Measurements from ENCODE around the gene TAF15. TPM values are rescaled to one million over a fixed set of nuclear protein-coding genes. Genes with fewer than 3 reads are reported as not detected.

TAF15 gene
- total RNA-seq, 1 donor from 2014 or later, result 36.1 TPM

- no peaks in the 10 kb centered on the region for H3K36me3 ChIP-seq (ENCODE audit: control insufficient read depth, insufficient read depth, low read length)
- H3K27me3 ChIP-seq (ENCODE audit: control insufficient read depth, insufficient read depth, low read length), result no peaks in the 10 kb centered on the region
- TF ChIP-seq CTCF (IDR thresholded peaks at IDR 0.05; ENCODE audit: insufficient read depth, low read length, poor library complexity, severe bottlenecking), result no peak
- no peak overlapping the region for H3K4me3 ChIP-seq (ENCODE audit: low read depth, low read length)
- no peak for DNase-seq (ENCODE audit: low read depth)
Measured at GRCh38 chr17:35877345-35878029, 68.2 kb downstream of the TAF15 start.

- H3K36me3 ChIP-seq (ENCODE audit: control insufficient read depth, insufficient read depth, low read length), result no peaks in the 10 kb centered on the region
- no peak overlapping the region for H3K4me3 ChIP-seq (ENCODE audit: low read depth, low read length)
- H3K27me3 ChIP-seq (ENCODE audit: control insufficient read depth, insufficient read depth, low read length), result no peaks in the 10 kb centered on the region
- no peak for DNase-seq (ENCODE audit: low read depth)
- TF ChIP-seq CTCF (IDR thresholded peaks at IDR 0.05; ENCODE audit: insufficient read depth, low read length, poor library complexity, severe bottlenecking), result no peak
Measured at GRCh38 chr17:35878361-35878760, 69.1 kb downstream of the TAF15 start.

- no peaks in the 10 kb centered on the region for H3K27me3 ChIP-seq (ENCODE audit: control insufficient read depth, insufficient read depth, low read length)
- H3K36me3 ChIP-seq (ENCODE audit: control insufficient read depth, insufficient read depth, low read length), result no peaks in the 10 kb centered on the region
- no peak for DNase-seq (ENCODE audit: low read depth)
- H3K4me3 ChIP-seq (ENCODE audit: low read depth, low read length), result no peak within 1 kb of the TSS
- no peak for TF ChIP-seq CTCF (IDR thresholded peaks at IDR 0.05; ENCODE audit: insufficient read depth, low read length, poor library complexity, severe bottlenecking)
Measured at GRCh38 chr17:35879773-35880654, 70.7 kb downstream of the TAF15 start, which contains the start of gene CCL5. TSS of gene CCL5 (minus strand) at chr17:35880360.

- no peak for DNase-seq (ENCODE audit: low read depth)
- Histone ChIP-seq H3K27me3 (ENCODE audit: control insufficient read depth, insufficient read depth, low read length) (no peaks in the 10 kb centered on the region), H3K4me3 (ENCODE audit: low read depth, low read length) (no peak overlapping the region), H3K36me3 (ENCODE audit: control insufficient read depth, insufficient read depth, low read length) (no peaks in the 10 kb centered on the region)
- TF ChIP-seq CTCF (IDR thresholded peaks at IDR 0.05; ENCODE audit: insufficient read depth, low read length, poor library complexity, severe bottlenecking), result no peak
Measured at GRCh38 chr17:35889241-35889640, 80.0 kb downstream of the TAF15 start.

- Histone ChIP-seq H3K4me3 (ENCODE audit: low read depth, low read length) (no peak overlapping the region), H3K27me3 (ENCODE audit: control insufficient read depth, insufficient read depth, low read length) (no peaks in the 10 kb centered on the region), H3K36me3 (ENCODE audit: control insufficient read depth, insufficient read depth, low read length) (no peaks in the 10 kb centered on the region)
- no peak for TF ChIP-seq CTCF (IDR thresholded peaks at IDR 0.05; ENCODE audit: insufficient read depth, low read length, poor library complexity, severe bottlenecking)
- no peak for DNase-seq (ENCODE audit: low read depth)
Measured at GRCh38 chr17:35889818-35890773, 80.8 kb downstream of the TAF15 start.
